ENCODE measurements around the gene CYRIA. TPM values are rescaled to one million over a fixed set of nuclear protein-coding genes. Genes with fewer than 3 reads are reported as not detected.

The CYRIA gene
- total RNA-seq, 2 donors from 2014 or later, result 1.0 to 3.8 TPM

DNA sequence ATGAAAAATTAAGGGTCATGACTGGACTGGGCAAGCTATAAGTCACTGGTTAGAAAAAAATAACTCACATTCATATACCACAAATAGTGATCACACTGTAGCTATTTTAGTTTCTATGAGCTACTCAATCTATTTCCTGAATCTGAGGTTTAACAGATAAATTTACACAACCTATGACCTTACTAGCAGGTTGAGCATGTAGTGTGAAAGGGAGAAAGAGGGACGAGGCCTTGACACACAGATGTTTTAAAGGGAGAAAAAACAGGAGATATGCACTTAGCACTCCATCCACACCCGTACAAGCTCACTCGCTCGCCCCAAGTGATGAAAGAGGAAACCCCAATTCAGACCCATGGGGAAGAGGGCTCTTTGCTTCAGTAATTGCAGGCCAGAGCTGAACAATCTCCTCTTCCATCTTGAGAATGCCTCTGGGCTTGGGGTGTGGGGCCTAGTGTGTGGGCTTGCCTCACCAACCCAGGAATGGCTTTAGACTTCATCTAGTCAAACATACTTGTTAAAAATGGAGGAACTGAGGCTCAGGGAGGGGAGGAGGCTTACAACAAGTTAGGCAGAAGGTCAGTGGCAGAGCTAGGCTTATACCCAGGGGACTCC, 10.7 kb downstream of the CYRIA start:
- no peaks in the 10 kb centered on the region for H3K9me3 ChIP-seq
- H3K36me3 ChIP-seq, result no peaks in the 10 kb centered on the region
- H3K27me3 ChIP-seq, result no peaks in the 10 kb centered on the region
- intact Hi-C loops (cut with DNase I), result no loop called here
- H3K9ac ChIP-seq (ENCODE audit: low read depth in 2 of 2, low read length in 2 of 2), result no peak overlapping the region
- no peak for DNase-seq
- no peak overlapping the region for H3K4me3 ChIP-seq
- peaks cover 9% of the 10 kb centered on the region for H3K4me1 ChIP-seq
- no peak overlapping the region for H3K27ac ChIP-seq
- TF ChIP-seq, protein P1, sequence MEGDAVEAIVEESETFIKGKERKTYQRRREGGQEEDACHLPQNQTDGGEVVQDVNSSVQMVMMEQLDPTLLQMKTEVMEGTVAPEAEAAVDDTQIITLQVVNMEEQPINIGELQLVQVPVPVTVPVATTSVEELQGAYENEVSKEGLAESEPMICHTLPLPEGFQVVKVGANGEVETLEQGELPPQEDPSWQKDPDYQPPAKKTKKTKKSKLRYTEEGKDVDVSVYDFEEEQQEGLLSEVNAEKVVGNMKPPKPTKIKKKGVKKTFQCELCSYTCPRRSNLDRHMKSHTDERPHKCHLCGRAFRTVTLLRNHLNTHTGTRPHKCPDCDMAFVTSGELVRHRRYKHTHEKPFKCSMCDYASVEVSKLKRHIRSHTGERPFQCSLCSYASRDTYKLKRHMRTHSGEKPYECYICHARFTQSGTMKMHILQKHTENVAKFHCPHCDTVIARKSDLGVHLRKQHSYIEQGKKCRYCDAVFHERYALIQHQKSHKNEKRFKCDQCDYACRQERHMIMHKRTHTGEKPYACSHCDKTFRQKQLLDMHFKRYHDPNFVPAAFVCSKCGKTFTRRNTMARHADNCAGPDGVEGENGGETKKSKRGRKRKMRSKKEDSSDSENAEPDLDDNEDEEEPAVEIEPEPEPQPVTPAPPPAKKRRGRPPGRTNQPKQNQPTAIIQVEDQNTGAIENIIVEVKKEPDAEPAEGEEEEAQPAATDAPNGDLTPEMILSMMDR (IDR thresholded peaks at IDR 0.05), result no peak

GRCh38 chr2:16653799-16654198, 11.8 kb downstream of the CYRIA start:
- peak overlapping the region in 1 of 2 donors; percentile 23 for H3K9ac ChIP-seq (ENCODE audit: low read depth in 2 of 2, low read length in 2 of 2)
- H3K9me3 ChIP-seq, result no peaks in the 10 kb centered on the region
- TF ChIP-seq, protein P1 (IDR thresholded peaks at IDR 0.05), result no peak
- intact Hi-C loops (cut with DNase I), result no loop called here
- H3K4me3 ChIP-seq, result no peak overlapping the region
- H3K27me3 ChIP-seq, result no peaks in the 10 kb centered on the region
- DNase-seq, result no peak
- H3K4me1 ChIP-seq, result peaks cover 9% of the 10 kb centered on the region
- peak overlapping the region; percentile 54 for H3K27ac ChIP-seq
- H3K36me3 ChIP-seq, result no peaks in the 10 kb centered on the region

DNA sequence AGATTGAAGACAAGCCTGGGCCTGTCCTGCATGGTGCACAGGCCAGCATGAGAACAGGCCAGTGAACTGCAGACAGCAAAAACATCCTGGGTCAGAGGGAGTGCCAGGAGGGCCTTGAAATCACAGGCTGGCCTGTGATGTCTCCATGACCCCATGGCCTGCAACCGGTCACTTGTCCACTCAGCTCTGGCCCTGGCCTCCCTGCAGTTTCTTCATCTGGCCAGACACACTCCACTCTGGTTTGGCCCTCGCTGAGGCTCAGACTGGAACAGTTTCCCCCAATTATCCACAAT, 12.6 kb downstream of the CYRIA start:
- Histone ChIP-seq H3K27me3 (no peaks in the 10 kb centered on the region), H3K4me3 (no peak overlapping the region), H3K4me1 (peaks cover 9% of the 10 kb centered on the region), H3K27ac (peak overlapping the region; percentile 54), H3K36me3 (no peaks in the 10 kb centered on the region), H3K9ac (ENCODE audit: low read depth in 2 of 2, low read length in 2 of 2) (peak overlapping the region in 1 of 2 donors; percentile 12), H3K9me3 (no peaks in the 10 kb centered on the region)
- no peak for DNase-seq
- intact Hi-C loops (cut with DNase I), result no loop called here
- TF ChIP-seq, protein P1 (IDR thresholded peaks at IDR 0.05), result no peak

- peaks cover 9% of the 10 kb centered on the region for H3K4me1 ChIP-seq
- intact Hi-C loops (cut with DNase I), result no loop called here
- no peak overlapping the region for H3K4me3 ChIP-seq
- H3K27ac ChIP-seq, result peak overlapping the region; percentile 54
- H3K36me3 ChIP-seq, result no peaks in the 10 kb centered on the region
- H3K27me3 ChIP-seq, result no peaks in the 10 kb centered on the region
- TF ChIP-seq, protein P1 (IDR thresholded peaks at IDR 0.05), result no peak
- peak; percentile 47 for DNase-seq
- H3K9me3 ChIP-seq, result no peaks in the 10 kb centered on the region
- H3K9ac ChIP-seq (ENCODE audit: low read depth in 2 of 2, low read length in 2 of 2), result peak overlapping the region in 1 of 2 donors; percentile 38
Measured at GRCh38 chr2:16652296-16653082, 13.1 kb downstream of the CYRIA start.

DNA sequence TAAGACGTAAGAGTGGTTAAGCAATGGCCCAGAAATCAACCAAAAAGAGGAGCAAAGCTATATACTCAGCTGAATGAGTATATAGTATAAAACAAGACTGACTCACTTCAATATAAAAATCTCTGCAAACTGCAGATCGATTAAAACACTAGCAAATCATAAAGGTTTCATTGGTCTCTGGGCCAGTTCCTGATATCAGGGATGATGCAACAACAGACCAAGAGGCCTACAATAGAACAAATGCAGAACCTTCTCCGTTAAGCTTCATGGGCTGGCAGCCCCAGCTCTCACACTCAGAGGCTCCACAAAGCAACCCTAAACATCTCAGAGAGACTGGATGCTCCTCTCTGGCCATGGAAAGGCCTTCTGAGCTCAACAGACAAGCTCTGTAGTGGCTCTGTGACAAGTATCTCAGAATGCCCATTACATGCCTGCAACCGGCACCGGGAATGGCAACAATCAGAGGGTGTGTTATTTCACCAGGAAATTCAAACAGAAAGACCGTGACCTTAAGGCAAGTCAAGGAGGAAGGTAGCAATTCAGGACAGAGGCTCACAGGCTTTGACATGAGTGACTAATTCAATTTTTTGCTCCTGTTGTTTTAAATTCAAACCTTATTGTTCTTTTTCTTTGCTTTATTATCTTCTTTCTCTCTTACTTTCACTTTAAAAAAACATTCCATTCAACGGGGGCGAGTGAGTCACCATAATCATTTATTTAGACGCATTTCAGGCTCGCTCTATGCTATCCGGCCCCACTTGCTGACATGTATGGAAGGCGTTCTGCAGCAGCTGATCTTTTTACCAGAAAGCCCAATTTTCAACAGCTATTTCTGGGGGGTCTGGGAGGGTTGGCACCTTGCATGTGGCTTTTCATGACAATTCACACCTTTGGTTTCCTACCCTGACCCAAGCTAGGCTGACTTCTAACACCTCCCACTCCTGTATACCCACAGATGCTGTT, 15.1 kb downstream of the CYRIA start:
- intact Hi-C loops (cut with DNase I), result no loop called here
- H3K9ac ChIP-seq (ENCODE audit: low read depth in 2 of 2, low read length in 2 of 2), result peak overlapping the region; percentile 1 to 61
- peak overlapping the region; percentile 17 for H3K27ac ChIP-seq
- H3K27me3 ChIP-seq, result no peaks in the 10 kb centered on the region
- DNase-seq, result no peak
- no peak overlapping the region for H3K4me3 ChIP-seq
- H3K4me1 ChIP-seq, result peaks cover 9% of the 10 kb centered on the region
- H3K9me3 ChIP-seq, result no peaks in the 10 kb centered on the region
- TF ChIP-seq, protein P1 (IDR thresholded peaks at IDR 0.05), result no peak
- no peaks in the 10 kb centered on the region for H3K36me3 ChIP-seq

All from colonic mucosa (tissue), 4 donors.